Stimulated activated CD4-positive, alpha-beta T cell treated with anti-CD3 and anti-CD28 coated beads, Interleukin-15, amount 100 ng/mL, for 1 hour (primary cell): Measurements from ENCODE around the gene RNF8.
"Not testable (repeated sequence)": the region's sequence is repeated elsewhere in the genome, so short reads cannot be mapped to it uniquely, and the experiment has no call there.

ENCODE experiments used
- DNase-seq, 2 donors: peaks; one replicate each; pipeline ENCODE4 v3.0.0-alpha.2; 2020; ENCODE audit warnings: low read depth in 1 of 2, low spot score in 1 of 2

RNF8 gene

DNA sequence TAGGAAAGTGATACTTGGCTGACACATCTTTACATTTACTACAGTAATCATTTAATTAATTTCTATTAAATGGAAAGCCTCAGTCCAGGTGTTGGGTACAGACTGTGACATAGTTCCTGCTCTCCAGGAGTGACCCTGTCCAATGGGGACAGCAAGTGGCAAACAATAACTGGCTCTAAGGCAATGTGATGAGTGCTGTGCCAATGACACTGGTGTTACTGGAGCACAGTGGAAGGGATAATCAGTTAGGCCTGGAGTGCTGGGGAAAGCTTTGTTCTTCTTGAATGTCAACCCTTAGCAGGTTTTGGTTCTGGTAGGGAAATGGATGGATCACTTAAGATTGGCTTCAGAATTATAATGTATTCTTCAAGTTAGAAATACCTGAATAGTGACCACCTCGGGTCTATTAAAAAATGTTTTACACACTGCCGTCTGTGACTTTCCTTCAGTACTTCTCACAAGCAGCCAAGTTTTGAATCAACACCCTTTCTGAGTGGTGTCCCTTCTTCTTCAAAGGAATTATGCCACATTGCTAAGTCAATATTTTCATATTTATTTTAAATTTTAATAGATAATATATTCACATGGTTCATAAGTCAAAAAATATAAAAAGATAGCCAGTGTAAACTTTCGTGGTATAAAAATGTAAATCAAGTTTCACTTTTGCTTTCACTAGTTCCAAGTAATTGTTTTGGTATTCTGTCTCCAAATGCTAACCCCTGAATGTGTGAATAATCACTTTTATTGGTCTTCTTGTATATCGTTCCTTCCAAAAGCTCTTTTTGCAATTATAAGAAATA, 88.8 kb downstream of the RNF8 start:
- no peak for DNase-seq

DNA sequence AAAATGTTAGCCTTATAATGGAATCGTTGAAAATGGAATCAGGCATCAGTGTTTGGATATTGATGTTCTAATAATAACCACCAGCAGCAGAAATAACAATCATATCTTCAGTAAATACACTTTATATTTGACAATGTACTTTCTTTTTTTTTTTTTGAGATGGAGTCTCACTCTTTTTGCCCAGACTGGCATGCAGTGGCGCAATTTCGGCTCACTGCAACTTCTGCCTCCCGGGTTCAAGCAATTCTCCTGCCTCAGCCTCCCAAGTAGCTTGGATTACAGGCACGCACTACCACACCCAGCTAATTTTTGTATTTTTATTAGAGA, 89.4 kb downstream of the RNF8 start:
- DNase-seq, result not testable (repeated sequence)
